PC-9 (cell line): ENCODE measurements around the gene GCNT4. TPM values are rescaled to one million over a fixed set of nuclear protein-coding genes. Genes with fewer than 3 reads are reported as not detected.

Experiments used
- BruUV-seq: library from RNA; stranded (reverse); fragments of 400-500 nt; replicated peaks from 2 replicates; lab custom pipeline; 2021; lab: Mats Ljungman, UMichigan
- CTCF ChIA-PET: fragments of 300-600 bp; sonication (Branson Sonifier 250); formaldehyde crosslinking; loops from one replicate; lab custom pipeline; 2022; ENCODE audit warnings: antibody characterized with exemption; lab: Charles Lee
- POLR2A ChIA-PET: fragments of 300-600 bp; sonication (Branson Sonifier 250); formaldehyde crosslinking; loops from one replicate; lab custom pipeline; 2022; ENCODE audit warnings: antibody characterized with exemption; ENCODE audit not compliant: unreplicated experiment; lab: Charles Lee
- DNase-seq, 2 experiments: peaks; one replicate each; pipeline versions ENCODE4 v3.0.0 to v3.0.0-alpha.2; 2015 to 2022; ENCODE audit warnings: mixed read lengths in 1 of 2
- H2AFZ ChIP-seq: fragments of 200-600 bp; sonication (generic); 2 replicates; pipeline ENCODE4 v1.8.1; 2017; ENCODE audit warnings: antibody characterized with exemption
- H3F3A ChIP-seq: fragments of 200-600 bp; sonication (generic); 2 replicates; pipeline ENCODE4 v1.8.1; 2017; ENCODE audit warnings: antibody characterized with exemption, mild to moderate bottlenecking, low read depth; ENCODE audit not compliant: insufficient read depth
- H3K27ac ChIP-seq: fragments of 200-600 bp; sonication (generic); 2 replicates; pipeline ENCODE4 v1.6.1; 2016; ENCODE audit warnings: mixed run types
- H3K27me3 ChIP-seq: fragments of 200-600 bp; sonication (generic); 2 replicates; pipeline ENCODE4 v1.6.1; 2016; ENCODE audit warnings: low read depth, mixed run types; ENCODE audit not compliant: insufficient read depth
- H3K36me3 ChIP-seq: fragments of 200-600 bp; sonication (generic); 2 replicates; pipeline ENCODE4 v1.6.1; 2016; ENCODE audit warnings: low read depth, mixed run types
- H3K4me1 ChIP-seq: fragments of 200-600 bp; sonication (generic); replicated peaks from 2 replicates; pipeline ENCODE4 v1.6.1; 2016; ENCODE audit warnings: mixed run types; ENCODE audit not compliant: insufficient read depth
- H3K4me2 ChIP-seq: fragments of 200-600 bp; sonication (generic); 2 replicates; pipeline ENCODE4 v1.6.1; 2017; ENCODE audit warnings: mixed run types
- H3K4me3 ChIP-seq: fragments of 200-600 bp; sonication (generic); 2 replicates; pipeline ENCODE4 v1.6.1; 2016; ENCODE audit warnings: mixed run types
- H3K79me2 ChIP-seq: fragments of 200-600 bp; sonication (generic); 2 replicates; pipeline ENCODE4 v1.6.1; 2017; ENCODE audit warnings: low read depth, mixed run types
- H3K9me2 ChIP-seq: fragments of 200-600 bp; sonication (generic); 2 replicates; pipeline ENCODE4 v1.8.1; 2017; ENCODE audit warnings: mild to moderate bottlenecking; ENCODE audit not compliant: insufficient read depth
- H3K9me3 ChIP-seq: fragments of 200-600 bp; sonication (generic); 2 replicates; pipeline ENCODE4 v1.8.1; 2016; ENCODE audit warnings: low read depth; ENCODE audit not compliant: insufficient read depth
- H4K20me1 ChIP-seq: fragments of 200-600 bp; sonication (generic); 2 replicates; pipeline ENCODE4 v1.8.1; 2017; ENCODE audit not compliant: insufficient read depth
- EZH2 ChIP-seq: fragments of 200-600 bp; sonication (generic); IDR thresholded peaks from 2 replicates; pipeline ENCODE4 v1.8.0; 2017; ENCODE audit warnings: antibody characterized with exemption, low read depth
- intact Hi-C: fragments of 100-400 bp; cut with micrococcal nuclease; formaldehyde crosslinking; loops from one replicate; pipeline ENCODE4 v1.10.0; 2022; ENCODE audit not compliant: unreplicated experiment
- total RNA-seq: library from RNA; stranded (reverse); gene quantifications from 2 replicates; pipeline ENCODE4 v1.2.3, GENCODE V29; 2021
- TF ChIP-seq, protein P1 (sequence below): fragments of 200-600 bp; sonication (generic); conservative IDR thresholded peaks from 2 replicates; pipeline ENCODE4 v1.6.1; 2017; ENCODE audit warnings: mixed run types, antibody characterized with exemption, mild to moderate bottlenecking, moderate library complexity

The GCNT4 gene
- total RNA-seq, 1 experiment from 2014 or later, result 1.4 TPM

GRCh38 chr5:75071100-75071499, 18.7 kb upstream of the GCNT4 start:
- intact Hi-C loops, result no loop called here
- peaks cover 6% of the 10 kb centered on the region; the same call in 1 of the 2 replicates for H3F3A ChIP-seq
- no peak overlapping the region for H3K27ac ChIP-seq
- no peaks in the 10 kb centered on the region for H3K9me3 ChIP-seq
- peaks cover 15% of the 10 kb centered on the region for H3K4me1 ChIP-seq
- no peaks in the 10 kb centered on the region for H3K27me3 ChIP-seq
- TF ChIP-seq EZH2, result no peak
- TF ChIP-seq, protein P1, sequence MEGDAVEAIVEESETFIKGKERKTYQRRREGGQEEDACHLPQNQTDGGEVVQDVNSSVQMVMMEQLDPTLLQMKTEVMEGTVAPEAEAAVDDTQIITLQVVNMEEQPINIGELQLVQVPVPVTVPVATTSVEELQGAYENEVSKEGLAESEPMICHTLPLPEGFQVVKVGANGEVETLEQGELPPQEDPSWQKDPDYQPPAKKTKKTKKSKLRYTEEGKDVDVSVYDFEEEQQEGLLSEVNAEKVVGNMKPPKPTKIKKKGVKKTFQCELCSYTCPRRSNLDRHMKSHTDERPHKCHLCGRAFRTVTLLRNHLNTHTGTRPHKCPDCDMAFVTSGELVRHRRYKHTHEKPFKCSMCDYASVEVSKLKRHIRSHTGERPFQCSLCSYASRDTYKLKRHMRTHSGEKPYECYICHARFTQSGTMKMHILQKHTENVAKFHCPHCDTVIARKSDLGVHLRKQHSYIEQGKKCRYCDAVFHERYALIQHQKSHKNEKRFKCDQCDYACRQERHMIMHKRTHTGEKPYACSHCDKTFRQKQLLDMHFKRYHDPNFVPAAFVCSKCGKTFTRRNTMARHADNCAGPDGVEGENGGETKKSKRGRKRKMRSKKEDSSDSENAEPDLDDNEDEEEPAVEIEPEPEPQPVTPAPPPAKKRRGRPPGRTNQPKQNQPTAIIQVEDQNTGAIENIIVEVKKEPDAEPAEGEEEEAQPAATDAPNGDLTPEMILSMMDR, result no peak
- H3K36me3 ChIP-seq, result no peaks in the 10 kb centered on the region
- peaks cover 6% of the 10 kb centered on the region; the same call in 1 of the 2 replicates for H3K9me2 ChIP-seq
- no peak overlapping the region for H3K4me3 ChIP-seq
- H4K20me1 ChIP-seq, result no peaks in the 10 kb centered on the region
- CTCF ChIA-PET, result interaction anchor here (0.6 kb wide), 1 partner anchor 19 kb away, joined by 3 read pairs; the partner anchor contains the start of gene GCNT4
- no TSS peak for BruUV-seq
- H2AFZ ChIP-seq, result no peak overlapping the region
- no peak for DNase-seq
- POLR2A ChIA-PET, result interaction anchor here (0.7 kb wide), 1 partner anchor 32 kb away, joined by 19 read pairs; no protein-coding TSS in a partner anchor
- no peak overlapping the region for H3K4me2 ChIP-seq
- H3K79me2 ChIP-seq, result no peaks in the 10 kb centered on the region

GRCh38 chr5:75067434-75067833, 15.1 kb upstream of the GCNT4 start:
- CTCF ChIA-PET, result no interaction called here
- H3K9me2 ChIP-seq, result peaks cover 6% of the 10 kb centered on the region; the same call in 1 of the 2 replicates

DNA sequence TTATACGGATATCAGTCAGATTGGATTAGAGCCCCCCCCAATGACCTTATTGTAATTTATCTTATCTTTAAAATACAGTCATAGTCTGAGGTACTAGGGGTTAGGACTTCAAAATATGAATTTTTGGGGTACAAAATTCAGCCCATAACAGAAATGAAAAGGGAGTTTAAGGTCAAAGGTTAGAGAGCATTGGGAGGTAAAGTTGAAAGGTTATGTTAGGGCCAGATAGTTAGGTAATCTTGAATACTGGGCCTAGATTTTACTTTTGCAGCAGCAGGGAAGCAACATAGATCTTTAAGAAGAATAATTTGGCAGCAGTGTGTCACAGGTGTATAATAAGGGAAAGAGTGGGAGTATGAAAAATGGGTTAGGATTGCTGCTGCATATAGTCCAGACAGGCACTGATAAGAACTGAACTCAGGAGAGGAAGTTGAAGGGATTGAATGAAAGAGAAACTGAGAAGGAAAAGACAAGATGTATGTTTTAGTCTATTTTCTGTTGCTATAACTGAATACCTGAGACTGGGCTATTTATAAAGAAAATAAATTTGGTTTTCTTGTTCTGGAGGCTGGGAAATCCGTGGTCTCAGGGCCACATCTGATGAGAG, 10.7 kb upstream of the GCNT4 start:
- Histone ChIP-seq H3K9me3 (no peaks in the 10 kb centered on the region), H4K20me1 (no peaks in the 10 kb centered on the region), H3K36me3 (no peaks in the 10 kb centered on the region), H3K4me1 (0 out of 2 replicates have a peak, but pooled peaks cover 4% of the 10 kb centered on the region), H3K27me3 (no peaks in the 10 kb centered on the region), H3K4me3 (no peak overlapping the region), H3K79me2 (no peaks in the 10 kb centered on the region), H3K4me2 (no peak overlapping the region), H3K27ac (no peak overlapping the region), H3K9me2 (peaks cover 6% of the 10 kb centered on the region; the same call in 1 of the 2 replicates), H2AFZ (no peak overlapping the region), H3F3A (no peaks in the 10 kb centered on the region)
- no TSS peak for BruUV-seq
- POLR2A ChIA-PET, result no interaction called here
- intact Hi-C loops, result no loop called here
- DNase-seq, result no peak
- TF ChIP-seq, protein P1, result no peak
- no peak for TF ChIP-seq EZH2
- CTCF ChIA-PET, result no interaction called here

More at GRCh38 chr5:75067434-75067833, 15.1 kb upstream of the GCNT4 start:
- Histone ChIP-seq H3K27ac (no peak overlapping the region), H3K27me3 (no peaks in the 10 kb centered on the region), H2AFZ (no peak overlapping the region), H3K4me3 (no peak overlapping the region), H4K20me1 (no peaks in the 10 kb centered on the region), H3K4me1 (peaks cover 12% of the 10 kb centered on the region), H3K36me3 (no peaks in the 10 kb centered on the region), H3K4me2 (no peak overlapping the region), H3F3A (peaks cover 5% of the 10 kb centered on the region; the same call in 1 of the 2 replicates), H3K9me3 (no peaks in the 10 kb centered on the region), H3K79me2 (no peaks in the 10 kb centered on the region)
- TF ChIP-seq EZH2, result no peak
- TF ChIP-seq, protein P1, result no peak
- POLR2A ChIA-PET, result interaction anchor here (0.6 kb wide), 1 partner anchor 17 kb away, joined by 4 read pairs; no protein-coding TSS in a partner anchor
- DNase-seq, result no peak
- BruUV-seq, result no TSS peak
- intact Hi-C loops, result no loop called here
